ENCODE results near the gene CELF1.

GRCh38 chr11:47431356-47432083 lies 121.4 kb downstream of the CELF1 start:
- TF ChIP-seq EZH2phosphoT487 (IDR thresholded peaks at IDR 0.05; ENCODE audit: borderline replicate concordance): no peak
- no peak for TF ChIP-seq CTCF (conservative IDR thresholded peaks at IDR 0.05; ENCODE audit: low read length)
